IMR-90 (cell line): ENCODE measurements around the gene PLEKHJ1. TPM values are rescaled to one million over a fixed set of nuclear protein-coding genes. Genes with fewer than 3 reads are reported as not detected.

Experiments used
- ATAC-seq: fragments of 200-7000 bp; cut with Tn5 transposase; 2 replicates; pipeline ENCODE4 v1.9.1; 2020; ENCODE audit warnings: low read depth, mild to moderate bottlenecking, moderate library complexity
- BruUV-seq: library from RNA; stranded (reverse); fragments of 400-500 nt; replicated peaks from 2 replicates; lab custom pipeline; 2021; lab: Mats Ljungman, UMichigan
- CTCF ChIA-PET: fragments of 300-600 bp; formaldehyde crosslinking; extraction: SDS; loops from one replicate; lab custom pipeline; 2021; ENCODE audit warnings: antibody characterized with exemption; lab: Yijun Ruan, JAX
- POLR2A ChIA-PET: fragments of 300-600 bp; sonication (Branson Sonifier 250); formaldehyde crosslinking; loops from one replicate; lab custom pipeline; 2022; ENCODE audit warnings: antibody characterized with exemption; ENCODE audit not compliant: unreplicated experiment; lab: Charles Lee
- DNase-seq: peaks from one replicate; pipeline ENCODE4 v3.0.0; 2013
- H2AFZ ChIP-seq: replicated peaks from 2 replicates; pipeline ENCODE3; 2013; ENCODE audit warnings: low read length, mild to moderate bottlenecking; ENCODE audit not compliant: poor library complexity
- H2AK5ac ChIP-seq: 2 replicates; pipeline ENCODE4 v1.6.1; 2013; ENCODE audit warnings: low read depth, low read length, inconsistent platforms
- H2AK9ac ChIP-seq: replicated peaks from 2 replicates; pipeline ENCODE3; 2013; ENCODE audit warnings: mild to moderate bottlenecking, low read depth, low read length, moderate library complexity; ENCODE audit not compliant: poor library complexity
- H2BK120ac ChIP-seq: 2 replicates; pipeline ENCODE4 v1.6.1; 2013; ENCODE audit warnings: low read depth, low read length, inconsistent platforms
- H2BK15ac ChIP-seq: 3 replicates; pipeline ENCODE4 v1.6.1; 2013; ENCODE audit warnings: low read depth, low read length, inconsistent platforms
- H2BK20ac ChIP-seq: 2 replicates; pipeline ENCODE4 v1.6.1; 2013; ENCODE audit warnings: low read depth, mild to moderate bottlenecking, inconsistent platforms, low read length, moderate library complexity
- H2BK5ac ChIP-seq: 2 replicates; pipeline ENCODE4 v1.6.1; 2013; ENCODE audit warnings: mild to moderate bottlenecking, low read depth, low read length, inconsistent platforms; ENCODE audit not compliant: poor library complexity, severe bottlenecking
- H3K14ac ChIP-seq: replicated peaks from 2 replicates; pipeline ENCODE4 v1.6.1; 2013; ENCODE audit warnings: low read depth, low read length, inconsistent platforms
- H3K18ac ChIP-seq: 2 replicates; pipeline ENCODE4 v1.6.1; 2013; ENCODE audit warnings: low read depth, low read length, control low read depth
- H3K23ac ChIP-seq: 2 replicates; pipeline ENCODE4 v1.6.1; 2013; ENCODE audit warnings: low read depth, low read length, inconsistent platforms
- H3K27ac ChIP-seq: 2 replicates; pipeline ENCODE4 v1.5.1; 2013; ENCODE audit warnings: mild to moderate bottlenecking, control low read depth, low read length; ENCODE audit not compliant: insufficient read depth
- H3K27me3 ChIP-seq: 2 replicates; pipeline ENCODE4 v1.6.1; 2013; ENCODE audit warnings: low read length; ENCODE audit not compliant: control insufficient read depth, insufficient read depth
- H3K36me3 ChIP-seq: 2 replicates; pipeline ENCODE4 v1.6.1; 2013; ENCODE audit warnings: low read length, mixed read lengths; ENCODE audit not compliant: control insufficient read depth, insufficient read depth
- H3K4ac ChIP-seq: 2 replicates; pipeline ENCODE4 v1.6.1; 2013; ENCODE audit warnings: low read depth, low read length, inconsistent platforms
- H3K4me1 ChIP-seq: 2 replicates; pipeline ENCODE4 v1.6.1; 2013; ENCODE audit warnings: low read length, mixed read lengths; ENCODE audit not compliant: control insufficient read depth, insufficient read depth
- H3K4me2 ChIP-seq: 2 replicates; pipeline ENCODE4 v1.6.1; 2013; ENCODE audit warnings: low read depth, mild to moderate bottlenecking, control low read depth, low read length, moderate library complexity
- H3K4me3 ChIP-seq: 2 replicates; pipeline ENCODE4 v1.5.1; 2013; ENCODE audit warnings: low read depth, mild to moderate bottlenecking, control low read depth, low read length, moderate library complexity; ENCODE audit not compliant: insufficient read depth
- H3K56ac ChIP-seq: 2 replicates; pipeline ENCODE4 v1.6.1; 2013; ENCODE audit warnings: low read length, inconsistent platforms; ENCODE audit not compliant: insufficient read depth; ENCODE audit errors: extremely low read depth
- H3K79me1 ChIP-seq, 2 experiments: 2 replicates each; pipeline ENCODE4 v1.6.1; 2013; ENCODE audit warnings: low read length in 2 of 2, inconsistent platforms in 1 of 2, low read depth in 1 of 2
- H3K9ac ChIP-seq: 2 replicates; pipeline ENCODE4 v1.6.1; 2013; ENCODE audit warnings: low read depth, low read length, control low read depth
- H3K9me1 ChIP-seq: 2 replicates; pipeline ENCODE4 v1.6.1; 2013; ENCODE audit warnings: low read length, inconsistent platforms; ENCODE audit not compliant: insufficient read depth
- H3K9me3 ChIP-seq: 2 replicates; pipeline ENCODE4 v1.6.1; 2013; ENCODE audit warnings: low read length; ENCODE audit not compliant: control insufficient read depth, insufficient read depth
- H4K20me1 ChIP-seq: 2 replicates; pipeline ENCODE4 v1.6.1; 2013; ENCODE audit warnings: low read length, inconsistent platforms; ENCODE audit not compliant: insufficient read depth
- H4K5ac ChIP-seq: 2 replicates; pipeline ENCODE4 v1.6.1; 2013; ENCODE audit warnings: mild to moderate bottlenecking, low read depth, low read length, control low read depth
- H4K8ac ChIP-seq, 2 experiments: 2 replicates each; pipeline ENCODE4 v1.6.1; 2013; ENCODE audit warnings: low read depth in 2 of 2, low read length in 2 of 2, control low read depth in 1 of 2, inconsistent platforms in 1 of 2
- H4K91ac ChIP-seq: 2 replicates; pipeline ENCODE4 v1.6.1; 2013; ENCODE audit warnings: low read depth, low read length, inconsistent platforms; ENCODE audit not compliant: insufficient read depth
- BHLHE40 ChIP-seq: fragments of 150-350 bp; IDR thresholded peaks from 2 replicates; pipeline ENCODE4 v1.6.1; 2016; ENCODE audit warnings: mild to moderate bottlenecking, low read depth, low read length
- CEBPB ChIP-seq: IDR thresholded peaks from 2 replicates; pipeline ENCODE4 v1.6.1; 2012; ENCODE audit warnings: low read depth, low read length, improper control_type of control experiment
- CHD1 ChIP-seq: IDR thresholded peaks from 2 replicates; pipeline ENCODE4 v1.6.1; 2012; ENCODE audit warnings: low read depth, low read length, improper control_type of control experiment
- FOS ChIP-seq: fragments of 150-350 bp; IDR thresholded peaks from 2 replicates; pipeline ENCODE4 v1.6.1; 2016; ENCODE audit warnings: low read depth, low read length
- MAFK ChIP-seq: IDR thresholded peaks from 2 replicates; pipeline ENCODE4 v1.6.1; 2012; ENCODE audit warnings: low read depth, low read length, improper control_type of control experiment
- MAZ ChIP-seq: IDR thresholded peaks from 2 replicates; pipeline ENCODE4 v1.6.1; 2012; ENCODE audit warnings: low read depth, mild to moderate bottlenecking, low read length, improper control_type of control experiment, moderate library complexity, borderline replicate concordance
- MXI1 ChIP-seq: IDR thresholded peaks from 2 replicates; pipeline ENCODE4 v1.6.1; 2012; ENCODE audit warnings: low read depth, mild to moderate bottlenecking, low read length, moderate library complexity, borderline replicate concordance
- NFE2L2 ChIP-seq: fragments of 150-350 bp; IDR thresholded peaks from 2 replicates; pipeline ENCODE4 v1.6.1; 2016; ENCODE audit warnings: low read depth, mild to moderate bottlenecking, low read length
- POLR2A ChIP-seq: IDR thresholded peaks from 2 replicates; pipeline ENCODE4 v1.6.1; 2012; ENCODE audit warnings: mild to moderate bottlenecking, low read depth, low read length
- RAD21 ChIP-seq: IDR thresholded peaks from 2 replicates; pipeline ENCODE4 v1.6.1; 2012; ENCODE audit warnings: low read length, improper control_type of control experiment
- RCOR1 ChIP-seq: IDR thresholded peaks from 2 replicates; pipeline ENCODE4 v1.6.1; 2012; ENCODE audit warnings: mild to moderate bottlenecking, low read length, improper control_type of control experiment; ENCODE audit not compliant: insufficient replicate concordance
- RFX5 ChIP-seq: IDR thresholded peaks from 2 replicates; pipeline ENCODE4 v1.8.0; 2012; ENCODE audit warnings: low read depth, mild to moderate bottlenecking, low read length, moderate library complexity
- SMC3 ChIP-seq: fragments of 150-350 bp; IDR thresholded peaks from 2 replicates; pipeline ENCODE4 v1.6.1; 2016; ENCODE audit warnings: low read depth, mild to moderate bottlenecking, antibody characterized with exemption, low read length, moderate library complexity
- WGBS, 2 experiments: methylation state at CpG; one replicate each; pipeline versions ENCODE4 v1.1.5 to v1.1.7; 2013; ENCODE audit warnings: missing lambda C conversion rate in 2 of 2; ENCODE audit not compliant: insufficient read length in 1 of 2; ENCODE audit errors: extremely low coverage in 2 of 2; 5-methylcytosine and 5-hydroxymethylcytosine counted together
- dilution Hi-C: fragments of 300-500 bp; cut with HindIII; formaldehyde crosslinking; loops from one replicate; pipeline ENCODE4 v1.14.3; 2018; ENCODE audit warnings: low sequenced_read_pairs; ENCODE audit not compliant: unreplicated experiment
- in situ Hi-C: fragments of 300-500 bp; cut with MboI; formaldehyde crosslinking; loops from 3 replicates; pipeline ENCODE4 v1.14.3; 2019; ENCODE audit warnings: low sequenced_read_pairs, inconsistent platforms, mixed read lengths
- intact Hi-C: fragments of 100-400 bp; cut with micrococcal nuclease; formaldehyde crosslinking; loops from 2 replicates; pipeline ENCODE4 v1.10.0; 2022
- polyA plus RNA-seq, 3 experiments: library from polyadenylated mRNA; depleted of rRNA; stranded (reverse); fragments of >200 nt; gene quantifications; 2 replicates each; pipeline ENCODE4 v1.2.3, GENCODE V29; 2012; ENCODE audit warnings: low replicate concordance in 1 of 3
- total RNA-seq: library from RNA; depleted of rRNA; stranded (reverse); fragments of >200 nt; gene quantifications from 2 replicates; pipeline ENCODE4 v1.2.3, GENCODE V29; 2012
- TF ChIP-seq, protein P1 (sequence below): fragments of 150-350 bp; IDR thresholded peaks from 2 replicates; pipeline ENCODE4 v1.6.1; 2016; ENCODE audit warnings: low read depth, mild to moderate bottlenecking, low read length, moderate library complexity, borderline replicate concordance
- TF ChIP-seq, protein P2 (sequence below): conservative IDR thresholded peaks from 2 replicates; pipeline ENCODE4 v1.5.1; 2012; ENCODE audit warnings: mild to moderate bottlenecking, low read depth, low read length, improper control_type of control experiment
- TF ChIP-seq, protein P3 (sequence below): fragments of 150-350 bp; IDR thresholded peaks from 2 replicates; pipeline ENCODE4 v1.6.1; 2017; ENCODE audit warnings: mild to moderate bottlenecking, antibody characterized with exemption, low read length, low read depth

The PLEKHJ1 gene
- total and polyA plus RNA-seq, 2 of the 4 experiments (the other 2 are of a cell fraction): 31.7 to 62.8 TPM

DNA sequence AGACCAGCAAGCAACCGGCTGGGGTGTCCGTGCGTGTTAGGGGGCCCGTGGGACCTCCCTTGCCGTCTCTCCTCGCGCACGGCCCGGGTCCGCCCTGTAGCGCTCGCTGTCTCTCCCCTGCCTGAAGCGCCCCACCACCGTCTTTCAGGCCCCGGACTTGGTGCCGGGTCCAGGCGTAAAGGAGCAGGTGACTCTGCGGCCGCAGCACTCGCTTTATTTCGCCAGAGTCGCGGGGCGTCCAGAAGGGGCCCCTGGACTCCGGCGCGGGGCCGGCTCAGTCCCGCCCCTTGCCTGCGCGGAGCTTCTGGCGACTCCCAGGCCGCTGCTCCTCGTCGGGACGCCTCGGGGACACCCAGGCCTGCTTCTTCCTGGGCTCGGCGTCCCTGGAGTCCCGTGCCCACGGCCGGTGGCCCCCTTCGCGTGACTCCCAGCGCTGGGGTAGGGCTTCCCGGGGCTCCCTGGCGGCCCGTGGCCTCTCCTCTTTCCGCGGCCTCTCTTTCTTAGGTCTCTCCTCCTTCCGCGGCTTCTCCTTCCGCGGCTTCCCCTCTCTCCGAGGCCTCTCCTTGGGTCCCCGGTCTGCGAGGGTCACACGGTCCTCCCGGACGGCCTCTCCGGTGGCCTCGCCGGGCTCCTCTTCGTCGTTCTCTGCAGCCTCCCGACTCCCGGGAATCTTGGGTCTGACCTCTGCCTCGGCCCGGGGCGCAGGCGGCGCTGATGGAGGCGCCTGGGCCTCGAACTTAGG is 16.1 kb upstream of the PLEKHJ1 start:
- H3K4me1 ChIP-seq: peaks cover 4% of the 10 kb centered on the region; the same call in 1 of the 2 replicates
- WGBS, 2 experiments: 27% methylated on average over 45 of the region's 74 CpGs; no CpG with 5 or more reads in 1 of the 2 experiments
- H3K14ac ChIP-seq: no peak overlapping the region
- H3K9me3 ChIP-seq: no peaks in the 10 kb centered on the region
- H3K9me1 ChIP-seq: no peaks in the 10 kb centered on the region
- no TSS peak for BruUV-seq
- ATAC-seq (no peak), DNase-seq (no peak)
- no peak overlapping the region for H2AK9ac ChIP-seq
- no peak for TF ChIP-seq MXI1
- no peak for TF ChIP-seq CEBPB
- no peak for TF ChIP-seq RFX5
- TF ChIP-seq, protein P1, sequence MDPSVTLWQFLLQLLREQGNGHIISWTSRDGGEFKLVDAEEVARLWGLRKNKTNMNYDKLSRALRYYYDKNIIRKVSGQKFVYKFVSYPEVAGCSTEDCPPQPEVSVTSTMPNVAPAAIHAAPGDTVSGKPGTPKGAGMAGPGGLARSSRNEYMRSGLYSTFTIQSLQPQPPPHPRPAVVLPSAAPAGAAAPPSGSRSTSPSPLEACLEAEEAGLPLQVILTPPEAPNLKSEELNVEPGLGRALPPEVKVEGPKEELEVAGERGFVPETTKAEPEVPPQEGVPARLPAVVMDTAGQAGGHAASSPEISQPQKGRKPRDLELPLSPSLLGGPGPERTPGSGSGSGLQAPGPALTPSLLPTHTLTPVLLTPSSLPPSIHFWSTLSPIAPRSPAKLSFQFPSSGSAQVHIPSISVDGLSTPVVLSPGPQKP: no peak
- TF ChIP-seq MAFK: no peak
- no peak for TF ChIP-seq POLR2A
- TF ChIP-seq NFE2L2: no peak
- TF ChIP-seq, protein P2, sequence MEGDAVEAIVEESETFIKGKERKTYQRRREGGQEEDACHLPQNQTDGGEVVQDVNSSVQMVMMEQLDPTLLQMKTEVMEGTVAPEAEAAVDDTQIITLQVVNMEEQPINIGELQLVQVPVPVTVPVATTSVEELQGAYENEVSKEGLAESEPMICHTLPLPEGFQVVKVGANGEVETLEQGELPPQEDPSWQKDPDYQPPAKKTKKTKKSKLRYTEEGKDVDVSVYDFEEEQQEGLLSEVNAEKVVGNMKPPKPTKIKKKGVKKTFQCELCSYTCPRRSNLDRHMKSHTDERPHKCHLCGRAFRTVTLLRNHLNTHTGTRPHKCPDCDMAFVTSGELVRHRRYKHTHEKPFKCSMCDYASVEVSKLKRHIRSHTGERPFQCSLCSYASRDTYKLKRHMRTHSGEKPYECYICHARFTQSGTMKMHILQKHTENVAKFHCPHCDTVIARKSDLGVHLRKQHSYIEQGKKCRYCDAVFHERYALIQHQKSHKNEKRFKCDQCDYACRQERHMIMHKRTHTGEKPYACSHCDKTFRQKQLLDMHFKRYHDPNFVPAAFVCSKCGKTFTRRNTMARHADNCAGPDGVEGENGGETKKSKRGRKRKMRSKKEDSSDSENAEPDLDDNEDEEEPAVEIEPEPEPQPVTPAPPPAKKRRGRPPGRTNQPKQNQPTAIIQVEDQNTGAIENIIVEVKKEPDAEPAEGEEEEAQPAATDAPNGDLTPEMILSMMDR: no peak
- no peak for TF ChIP-seq RCOR1
- no peak for TF ChIP-seq CHD1
- no peak for TF ChIP-seq RAD21
- no peak for TF ChIP-seq BHLHE40
- TF ChIP-seq SMC3: no peak
- TF ChIP-seq FOS: no peak
- no peak for TF ChIP-seq MAZ
- TF ChIP-seq, protein P3, sequence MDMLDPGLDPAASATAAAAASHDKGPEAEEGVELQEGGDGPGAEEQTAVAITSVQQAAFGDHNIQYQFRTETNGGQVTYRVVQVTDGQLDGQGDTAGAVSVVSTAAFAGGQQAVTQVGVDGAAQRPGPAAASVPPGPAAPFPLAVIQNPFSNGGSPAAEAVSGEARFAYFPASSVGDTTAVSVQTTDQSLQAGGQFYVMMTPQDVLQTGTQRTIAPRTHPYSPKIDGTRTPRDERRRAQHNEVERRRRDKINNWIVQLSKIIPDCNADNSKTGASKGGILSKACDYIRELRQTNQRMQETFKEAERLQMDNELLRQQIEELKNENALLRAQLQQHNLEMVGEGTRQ: no peak
- no peaks in the 10 kb centered on the region for H3K79me1 ChIP-seq
- CTCF ChIA-PET: no interaction called here
- H2AK5ac ChIP-seq: no peak overlapping the region
- H4K5ac ChIP-seq: no peak overlapping the region
- H2BK20ac ChIP-seq: no peak overlapping the region
- H3K4me3 ChIP-seq: no peak overlapping the region
- no peak overlapping the region for H3K18ac ChIP-seq
- no peak overlapping the region for H4K8ac ChIP-seq
- intact Hi-C loops (no loop called here), in situ Hi-C loops (no loop called here), dilution Hi-C loops (no loop called here)
- no peak overlapping the region for H2BK120ac ChIP-seq
- no peak overlapping the region for H3K4ac ChIP-seq
- H3K4me2 ChIP-seq: no peak overlapping the region
- H3K36me3 ChIP-seq: peaks cover 14% of the 10 kb centered on the region
- no peak overlapping the region for H3K23ac ChIP-seq
- no peak overlapping the region for H2BK15ac ChIP-seq
- POLR2A ChIA-PET: no interaction called here
- no peak overlapping the region for H4K91ac ChIP-seq
- no peak overlapping the region for H2AFZ ChIP-seq
- no peak overlapping the region for H3K27ac ChIP-seq
- no peak overlapping the region for H2BK5ac ChIP-seq
- H3K27me3 ChIP-seq: peaks cover 36% of the 10 kb centered on the region
- H3K56ac ChIP-seq: no peak overlapping the region
- peaks cover 23% of the 10 kb centered on the region for H4K20me1 ChIP-seq
- H3K9ac ChIP-seq: no peak overlapping the region
